Stimulated activated CD8-positive, alpha-beta memory T cell treated with anti-CD3 and anti-CD28 coated beads, Interleukin-2, amount 100 ng/mL, for 1 hour (primary cell): ENCODE data around the gene ZFAND2B.
"Not testable (repeated sequence)": the region's sequence is repeated elsewhere in the genome, so short reads cannot be mapped to it uniquely, and the experiment has no call there.

ENCODE experiments used
- DNase-seq, 2 donors: peaks; one replicate each; pipeline ENCODE4 v3.0.0-alpha.2; 2020; ENCODE audit warnings: low read depth in 2 of 2

Gene ZFAND2B

GRCh38 chr2:219175928-219176817 lies 30.4 kb upstream of the ZFAND2B start:
- no peak for DNase-seq

GRCh38 chr2:219176818-219177551 lies 29.6 kb upstream of the ZFAND2B start, which contains the start of gene CNPPD1:
CNPPD1 (minus strand) TSS chr2:219176925; CDS start chr2:219176828, 97 bp downstream.
- peak; percentile 61 to 78 for DNase-seq

DNA sequence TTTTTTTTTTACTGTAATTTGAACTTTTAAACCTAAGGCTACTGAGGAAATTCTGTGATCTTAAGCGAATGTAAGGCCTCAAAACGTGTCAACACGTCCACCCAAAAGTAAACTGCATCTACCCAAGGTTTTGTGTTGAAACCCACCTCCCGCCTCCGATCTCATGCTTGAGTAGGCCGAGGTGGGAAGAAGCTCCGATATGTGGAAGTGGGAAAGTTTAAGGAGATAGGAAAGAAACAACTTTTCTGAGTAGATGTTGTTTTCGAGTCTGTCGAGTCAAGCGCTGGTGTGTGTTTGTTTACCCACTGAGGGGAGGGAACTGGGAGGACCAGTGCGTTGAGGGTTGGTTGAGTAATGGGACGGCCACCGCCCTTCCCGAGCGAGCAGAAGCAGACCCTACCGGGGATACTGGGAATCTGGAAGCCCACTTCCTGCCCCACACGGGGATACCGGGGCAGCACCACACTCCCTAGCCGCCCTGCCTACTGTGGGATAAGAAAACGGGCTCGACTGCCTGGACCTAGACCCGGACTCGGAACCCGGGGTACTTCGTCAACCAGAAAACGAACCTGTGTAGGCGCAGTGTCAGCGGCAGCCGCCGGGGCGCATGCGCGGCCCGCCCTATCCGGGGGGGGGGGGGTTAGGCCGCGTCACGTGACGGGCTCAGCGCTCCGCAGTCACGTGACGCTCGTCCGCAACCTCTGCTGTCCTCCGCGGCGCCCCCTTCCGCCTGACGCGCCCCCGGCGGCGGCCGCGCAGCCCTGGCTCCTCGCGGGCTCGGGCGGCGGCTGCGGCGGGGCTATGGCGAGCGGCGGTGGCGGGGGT lies 28.8 kb upstream of the ZFAND2B start, which contains the start of gene RETREG2:
Gene RETREG2 (plus strand): TSS at position 724 of the 825 bp plus-strand sequence. CDS start 78 bp downstream, at position 802.
- peak; percentile 59 to 68 for DNase-seq

DNA sequence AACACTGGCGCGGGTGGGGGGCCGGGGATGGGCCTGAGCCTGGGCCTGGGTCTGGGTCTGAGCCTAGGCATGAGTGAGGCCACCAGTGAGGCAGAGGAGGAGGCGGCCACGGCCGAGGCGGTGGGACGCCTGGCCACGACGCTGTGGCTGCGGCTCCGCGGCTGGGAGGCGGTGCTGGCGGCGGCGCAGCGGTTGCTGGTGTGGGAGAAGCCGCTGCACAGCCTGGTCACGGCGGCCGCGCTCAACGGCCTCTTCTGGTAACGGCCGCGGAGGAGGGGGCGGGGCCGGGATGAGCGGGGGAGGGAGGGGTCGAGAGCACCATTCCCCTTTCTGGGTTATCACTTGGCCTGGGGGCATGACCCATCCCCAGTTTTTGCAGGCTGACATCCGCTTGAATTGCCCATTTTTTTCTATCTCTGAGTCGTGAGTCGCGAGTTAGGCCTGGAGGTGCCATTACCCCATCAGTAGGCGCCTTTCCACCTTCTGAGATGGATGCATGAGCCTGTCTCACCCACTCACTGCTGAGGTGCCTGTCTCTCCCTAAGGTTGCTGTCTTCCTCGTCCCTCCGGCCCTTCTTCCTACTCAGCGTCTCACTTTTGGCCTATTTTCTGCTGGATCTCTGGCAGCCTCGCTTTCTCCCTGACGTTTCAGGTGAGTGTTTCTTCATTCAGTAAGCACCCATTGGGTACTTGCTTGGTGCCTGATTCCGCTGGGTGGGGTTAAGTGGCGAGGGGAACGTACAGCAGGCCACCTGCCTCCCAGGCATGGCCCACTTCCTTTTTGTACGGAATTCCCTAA lies 28.0 kb upstream of the ZFAND2B start:
- peak in 1 of 2 donors; percentile 20 for DNase-seq

DNA sequence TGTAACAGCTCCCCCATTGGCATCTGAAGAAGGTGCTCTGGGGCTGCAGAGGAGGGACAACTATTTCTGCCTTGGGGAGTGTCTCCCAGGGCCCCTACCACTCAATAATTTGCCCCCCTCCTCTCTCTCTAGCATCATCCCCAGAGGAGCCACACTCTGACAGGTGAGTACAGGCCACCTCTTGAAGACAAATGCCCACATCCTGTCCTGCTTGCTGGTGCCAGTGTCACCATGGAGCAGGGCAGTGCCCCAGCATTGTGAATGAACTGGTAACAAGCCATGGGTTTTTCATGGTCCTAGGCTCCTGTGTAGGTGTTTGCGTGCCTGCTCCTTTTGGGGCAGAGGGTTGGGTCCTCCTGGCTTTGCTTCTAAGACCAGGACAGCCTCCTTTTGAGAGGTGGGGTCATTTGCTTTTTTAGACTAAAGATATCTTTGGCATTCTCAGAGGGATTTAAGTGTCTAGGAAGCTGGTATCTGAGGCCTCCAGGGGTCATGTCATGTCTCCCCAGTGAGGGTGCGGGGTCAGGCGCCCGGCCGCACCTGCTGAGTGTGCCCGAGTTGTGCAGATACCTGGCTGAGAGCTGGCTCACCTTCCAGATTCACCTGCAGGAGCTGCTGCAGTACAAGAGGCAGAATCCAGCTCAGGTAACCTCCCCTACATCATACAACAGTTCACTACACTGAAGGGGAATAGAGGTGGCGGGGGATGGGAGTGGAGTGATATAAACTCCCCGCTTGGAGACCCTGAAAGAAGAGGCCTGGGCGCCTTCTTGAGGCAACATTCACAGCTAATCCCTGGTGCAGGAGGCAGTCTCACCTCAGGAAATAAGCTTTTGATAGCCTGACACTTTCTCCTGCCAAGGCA lies 26.7 kb upstream of the ZFAND2B start:
- DNase-seq, result no peak

GRCh38 chr2:219180961-219181360 lies 25.6 kb upstream of the ZFAND2B start:
- DNase-seq, result no peak

DNA sequence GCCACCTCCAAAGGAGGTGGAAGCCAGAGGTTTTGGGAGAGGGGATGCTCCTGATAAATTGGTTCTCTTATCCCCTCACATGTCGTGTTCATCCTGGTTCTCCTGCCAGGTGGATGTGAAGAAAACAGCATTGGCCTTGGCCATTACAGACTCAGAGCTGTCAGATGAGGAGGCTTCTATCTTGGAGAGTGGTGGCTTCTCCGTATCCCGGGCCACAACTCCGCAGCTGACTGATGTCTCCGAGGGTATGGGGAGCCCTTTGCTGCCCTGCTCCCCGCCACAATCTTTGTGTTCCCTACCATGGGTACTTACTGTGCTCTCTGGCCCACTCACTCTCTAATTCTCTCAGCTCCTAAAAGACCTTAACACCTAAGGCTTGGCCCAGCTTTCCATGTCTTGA lies 25.1 kb upstream of the ZFAND2B start:
- DNase-seq, result no peak

DNA sequence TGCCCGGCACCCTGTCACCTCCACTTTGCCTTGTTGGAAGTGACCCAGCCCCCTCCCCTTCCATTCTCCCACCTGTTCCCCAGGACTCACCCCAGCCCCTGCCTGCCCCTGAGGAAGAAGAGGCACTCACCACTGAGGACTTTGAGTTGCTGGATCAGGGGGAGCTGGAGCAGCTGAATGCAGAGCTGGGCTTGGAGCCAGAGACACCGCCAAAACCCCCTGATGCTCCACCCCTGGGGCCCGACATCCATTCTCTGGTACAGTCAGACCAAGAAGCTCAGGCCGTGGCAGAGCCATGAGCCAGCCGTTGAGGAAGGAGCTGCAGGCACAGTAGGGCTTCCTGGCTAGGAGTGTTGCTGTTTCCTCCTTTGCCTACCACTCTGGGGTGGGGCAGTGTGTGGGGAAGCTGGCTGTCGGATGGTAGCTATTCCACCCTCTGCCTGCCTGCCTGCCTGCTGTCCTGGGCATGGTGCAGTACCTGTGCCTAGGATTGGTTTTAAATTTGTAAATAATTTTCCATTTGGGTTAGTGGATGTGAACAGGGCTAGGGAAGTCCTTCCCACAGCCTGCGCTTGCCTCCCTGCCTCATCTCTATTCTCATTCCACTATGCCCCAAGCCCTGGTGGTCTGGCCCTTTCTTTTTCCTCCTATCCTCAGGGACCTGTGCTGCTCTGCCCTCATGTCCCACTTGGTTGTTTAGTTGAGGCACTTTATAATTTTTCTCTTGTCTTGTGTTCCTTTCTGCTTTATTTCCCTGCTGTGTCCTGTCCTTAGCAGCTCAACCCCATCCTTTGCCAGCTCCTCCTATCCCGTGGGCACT lies 24.0 kb upstream of the ZFAND2B start:
- DNase-seq, result no peak

- no peak for DNase-seq
These were observed 23.3 kb upstream of the ZFAND2B start for GRCh38 chr2:219183151-219183772.

- DNase-seq, result no peak
These were observed 22.5 kb upstream of the ZFAND2B start for GRCh38 chr2:219184121-219184520.

DNA sequence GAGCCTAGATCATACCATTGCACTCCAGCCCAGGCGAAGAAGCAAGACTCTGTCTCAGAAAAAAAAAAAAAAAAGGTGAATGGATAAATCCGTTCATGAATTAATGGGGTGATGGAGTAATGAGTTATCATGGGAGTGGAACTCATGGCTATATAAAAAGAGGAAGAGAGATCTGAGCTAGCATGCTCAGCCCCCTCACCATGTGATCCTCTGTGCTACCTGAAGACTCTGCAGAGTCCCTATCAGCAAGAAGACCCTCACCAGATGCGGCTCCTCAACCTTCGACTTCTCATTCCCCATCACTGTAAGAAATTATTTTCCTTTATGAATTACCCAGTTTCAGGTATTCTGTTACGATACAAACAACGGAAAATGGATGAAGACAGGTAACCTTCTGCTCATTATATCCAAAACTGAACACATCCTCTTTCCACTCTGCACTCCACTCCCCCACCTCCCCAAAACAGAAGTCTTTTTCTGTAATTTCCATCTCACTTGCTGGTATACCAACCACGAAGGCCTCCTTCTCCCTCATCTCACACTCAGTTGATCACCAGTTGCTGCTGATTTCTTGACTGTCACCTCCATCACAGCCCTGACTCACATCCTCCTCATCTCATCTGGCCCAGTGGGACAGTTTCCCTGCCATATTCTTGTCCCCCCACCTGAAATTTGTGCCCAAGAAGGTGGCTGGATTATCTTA lies 19.7 kb upstream of the ZFAND2B start:
- DNase-seq, result no peak

- DNase-seq, result no peak
These were observed 9.2 kb upstream of the ZFAND2B start for GRCh38 chr2:219197388-219197787.

DNA sequence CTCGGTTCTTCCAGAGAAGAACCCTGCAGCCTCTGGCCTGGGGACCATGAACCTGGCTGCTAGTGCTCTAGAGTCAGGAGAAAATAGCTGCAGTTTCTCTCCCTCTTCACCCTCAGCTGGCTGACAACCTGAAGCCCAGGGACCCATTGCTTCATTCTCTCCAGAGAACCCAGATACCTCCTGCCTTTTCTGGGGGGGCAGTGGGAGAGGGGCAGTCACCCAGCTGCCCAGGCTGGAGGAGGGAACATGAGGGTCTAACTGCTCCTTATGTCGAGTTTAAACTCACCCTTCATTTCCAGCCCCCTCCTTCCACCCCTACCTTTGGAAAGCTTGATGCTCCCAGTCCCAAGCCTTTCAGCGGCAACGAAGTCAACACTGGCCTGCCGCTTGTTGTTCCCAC lies 7.6 kb upstream of the ZFAND2B start:
- no peak for DNase-seq

DNA sequence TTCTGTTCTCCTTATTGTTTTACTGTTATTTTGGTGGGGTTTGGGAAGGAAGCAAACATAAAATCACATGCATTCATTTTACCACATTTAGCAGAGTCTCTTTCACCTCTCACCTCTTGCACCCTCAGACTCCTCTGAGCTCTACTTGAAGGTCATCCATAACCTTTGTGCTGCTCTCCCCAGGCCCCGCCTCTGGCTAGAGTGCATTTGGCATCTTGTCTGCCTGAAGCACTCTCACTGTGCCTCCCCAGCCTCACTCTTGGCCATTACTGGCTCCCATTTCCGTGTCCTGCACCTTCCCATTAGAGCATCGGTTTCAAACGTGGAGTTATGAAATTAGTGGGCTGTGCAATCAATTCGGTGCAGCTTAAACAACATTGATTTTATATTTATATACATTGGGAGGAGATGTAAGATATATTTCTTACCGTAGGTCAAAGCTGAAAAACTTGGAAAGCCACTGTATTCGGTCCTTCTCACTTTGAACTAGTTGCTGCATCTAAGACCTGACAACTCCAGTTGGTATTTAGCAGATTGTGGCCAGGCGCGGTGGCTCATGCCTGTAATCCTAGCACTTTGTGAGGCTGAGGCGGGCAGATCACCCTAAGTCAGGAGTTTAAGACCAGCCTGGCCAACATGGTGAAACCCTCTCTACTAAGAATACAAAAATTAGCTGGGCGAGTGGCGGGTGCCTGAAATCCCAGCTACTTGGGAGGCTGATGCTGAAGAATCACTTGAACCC lies 6.9 kb upstream of the ZFAND2B start:
- DNase-seq, result no peak

- not testable (repeated sequence) for DNase-seq
These were observed 5.9 kb upstream of the ZFAND2B start for GRCh38 chr2:219200502-219201326.

DNA sequence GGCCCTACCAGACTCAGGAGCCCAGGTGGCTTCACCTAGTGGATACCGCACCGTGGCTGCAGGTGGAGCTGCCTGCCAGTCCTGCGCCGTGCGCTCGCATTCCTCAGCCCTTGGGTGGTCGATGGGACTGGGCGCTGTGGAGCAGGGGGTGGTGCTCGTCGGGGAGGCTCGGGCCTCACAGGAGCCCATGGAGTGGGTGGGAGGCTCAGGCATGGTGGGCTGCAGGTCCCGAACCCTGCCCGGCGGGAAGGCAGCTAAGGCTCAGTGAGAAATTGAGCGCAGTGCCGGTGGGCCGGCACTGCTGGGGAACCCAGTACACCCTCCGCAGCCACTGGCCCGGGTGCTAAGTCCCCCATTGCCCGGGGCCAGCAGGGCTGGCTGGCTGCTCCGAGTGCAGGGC lies 5.3 kb upstream of the ZFAND2B start:
- not testable (repeated sequence) for DNase-seq
